Stimulated activated CD8-positive, alpha-beta memory T cell treated with anti-CD3 and anti-CD28 coated beads, Interleukin-4, amount 100 ng/mL, for 1 hour (primary cell): ENCODE data around the gene CLN3.
"Not testable (repeated sequence)": the region's sequence is repeated elsewhere in the genome, so short reads cannot be mapped to it uniquely, and the experiment has no call there.

Experiments
- DNase-seq, 2 donors: peaks; one replicate each; pipeline ENCODE4 v3.0.0-alpha.2; 2020; ENCODE audit warnings: low read depth in 2 of 2, low spot score in 1 of 2

CLN3 gene

GRCh38 chr16:28514246-28514645 is 22.4 kb upstream of the CLN3 start:
- no peak for DNase-seq

GRCh38 chr16:28513484-28514181 is 21.8 kb upstream of the CLN3 start:
- DNase-seq: no peak

DNA sequence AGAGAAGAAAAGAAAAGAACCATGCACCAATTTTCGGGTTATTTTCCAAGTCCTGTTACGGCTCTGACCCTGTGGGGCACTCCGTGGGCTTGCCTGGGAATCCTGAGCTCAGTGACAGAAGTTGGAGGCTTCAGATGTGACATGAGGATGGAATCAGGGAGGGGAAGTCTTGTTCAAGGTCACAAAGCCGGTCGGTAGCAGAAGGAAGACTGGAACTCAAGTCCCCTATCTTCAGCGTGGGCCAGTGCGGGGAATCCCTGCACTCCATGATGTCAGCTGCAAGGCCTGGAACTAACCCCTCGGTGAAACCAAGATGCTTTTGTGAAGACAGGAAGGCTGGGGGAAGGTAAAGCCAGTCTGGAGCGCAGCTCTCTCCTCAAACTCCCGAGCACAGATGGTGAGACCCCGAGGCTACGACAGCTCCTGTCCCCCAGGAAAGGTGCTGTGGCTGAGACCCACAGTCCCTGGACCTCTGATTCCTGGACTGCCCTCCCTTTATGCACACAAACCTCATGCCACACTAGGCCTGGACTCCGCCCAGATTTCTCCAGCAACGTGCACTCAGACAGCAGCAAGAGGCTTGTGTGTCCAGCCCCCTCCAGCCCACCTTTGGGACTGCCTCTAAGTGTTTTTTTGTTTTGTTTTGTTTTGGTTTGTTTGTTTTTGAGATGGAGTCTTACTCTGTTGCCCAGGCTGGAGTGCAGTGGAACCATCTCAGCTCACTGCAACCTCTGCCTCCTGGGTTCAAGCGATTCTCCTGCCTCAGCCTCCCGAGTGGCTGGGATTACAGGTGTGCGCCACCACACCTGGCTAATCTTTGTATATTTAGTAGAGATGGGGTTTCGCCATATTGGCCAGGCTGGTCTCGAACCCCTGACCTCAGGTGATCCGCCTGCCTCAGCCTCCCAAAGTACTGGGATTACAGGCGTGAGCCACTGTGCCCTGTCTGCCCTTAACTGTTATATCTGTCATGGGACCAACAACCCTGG is 20.2 kb upstream of the CLN3 start:
- DNase-seq: no peak

DNA sequence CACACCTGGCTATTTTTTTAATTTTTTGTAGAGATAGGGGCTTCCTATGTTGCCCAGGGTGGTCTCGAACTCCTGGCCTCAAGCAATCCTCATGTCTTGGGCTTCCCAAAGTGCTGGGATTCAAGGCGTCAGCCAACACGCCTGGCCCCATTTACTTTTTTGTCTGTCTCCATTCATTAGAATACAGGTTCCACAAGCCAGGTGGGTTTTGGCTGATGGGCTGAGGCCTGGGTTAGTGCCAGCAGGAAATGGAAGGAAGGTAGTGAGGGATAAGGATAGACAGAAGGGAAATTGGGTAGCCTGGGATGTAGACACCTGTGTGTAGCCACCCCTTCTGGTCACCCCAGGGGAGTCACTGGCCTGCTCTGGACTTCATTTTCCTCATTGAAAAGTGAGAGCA is 19.2 kb upstream of the CLN3 start:
- DNase-seq: no peak

GRCh38 chr16:28505489-28506137 is 13.7 kb upstream of the CLN3 start:
- DNase-seq: no peak

- DNase-seq: no peak
Measured at GRCh38 chr16:28504707-28505404, 13.0 kb upstream of the CLN3 start.

DNA sequence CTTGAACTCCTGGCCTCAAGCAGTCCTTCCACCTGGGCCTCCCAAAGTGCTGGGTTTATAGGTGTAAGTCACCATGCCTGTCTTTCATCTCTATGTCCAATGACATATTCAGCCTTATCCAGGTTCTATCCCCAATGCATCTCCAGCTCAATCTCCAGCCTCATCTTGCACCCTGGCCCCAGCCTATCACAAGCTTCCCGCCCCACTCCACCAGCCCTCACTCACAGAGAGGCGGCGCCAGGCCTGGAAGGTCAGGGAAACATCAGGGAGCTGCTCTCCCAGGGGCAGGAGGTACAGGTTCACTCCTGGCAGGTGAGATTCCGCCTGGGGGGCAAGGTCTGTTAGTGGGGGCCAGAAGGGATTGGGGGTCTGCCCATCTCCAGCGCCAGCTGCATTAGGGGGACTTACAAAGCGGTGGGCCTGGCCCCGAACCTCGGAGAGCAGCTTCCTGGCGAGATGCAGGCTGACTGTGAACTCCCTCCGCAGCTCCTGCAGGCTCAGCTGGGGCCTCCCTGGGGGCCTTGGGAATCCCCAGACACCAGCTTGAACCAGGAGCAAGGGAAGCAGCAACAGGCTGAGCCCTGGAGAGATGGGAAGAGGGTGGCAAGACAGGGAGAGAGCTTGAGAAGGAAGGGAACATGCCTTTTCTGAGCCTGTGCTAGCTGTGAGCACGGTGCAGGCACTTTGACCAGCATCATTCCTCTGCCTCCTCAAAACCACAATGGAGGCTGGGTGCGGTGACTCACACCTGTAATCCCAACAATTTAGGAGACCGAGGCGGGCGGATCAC is 11.8 kb upstream of the CLN3 start:
- no peak for DNase-seq

- no peak for DNase-seq
Measured at GRCh38 chr16:28502290-28502689, 10.4 kb upstream of the CLN3 start.

DNA sequence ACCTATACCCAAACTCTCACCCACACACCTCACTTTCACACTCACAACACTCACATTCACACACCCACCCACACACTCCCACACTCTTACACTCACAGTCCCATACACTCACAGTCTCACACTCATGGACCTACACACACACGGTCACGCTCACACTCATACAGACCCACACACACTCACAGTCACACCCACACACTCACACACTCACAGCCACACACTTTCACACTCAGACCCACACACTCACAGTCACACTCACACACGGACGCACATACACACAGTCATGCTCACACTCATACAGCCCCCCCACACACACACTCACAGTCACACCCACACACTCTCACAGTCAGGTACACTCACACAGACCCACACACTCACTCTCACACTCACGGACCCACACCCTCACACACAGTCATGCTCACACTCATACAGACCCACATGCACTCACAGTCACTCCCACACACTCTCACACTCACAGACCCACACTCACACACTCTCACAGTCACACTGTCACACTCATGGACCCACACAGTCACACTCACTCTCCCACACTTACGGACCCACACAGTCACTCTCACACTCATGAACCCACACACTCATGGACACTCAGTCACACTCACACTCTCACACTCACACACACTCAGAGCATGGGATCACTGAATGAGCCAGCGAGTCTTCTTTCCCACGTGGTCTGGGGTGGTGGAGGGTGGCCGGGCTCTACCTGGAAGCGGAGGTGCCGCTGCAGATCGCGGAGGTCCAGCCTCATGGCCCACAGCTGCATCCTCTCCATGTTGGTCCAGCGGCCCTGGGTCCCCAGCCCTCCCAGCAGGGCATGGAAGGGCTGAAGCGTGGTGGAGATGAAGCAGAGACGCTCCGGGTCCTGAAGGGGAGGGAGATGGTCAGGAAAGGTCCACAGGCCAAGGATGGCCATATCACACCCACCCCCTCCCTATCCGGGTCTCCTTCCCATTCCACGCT is 9.7 kb upstream of the CLN3 start:
- DNase-seq: no peak

GRCh38 chr16:28500476-28501180 is 8.8 kb upstream of the CLN3 start:
- not testable (repeated sequence) for DNase-seq

DNA sequence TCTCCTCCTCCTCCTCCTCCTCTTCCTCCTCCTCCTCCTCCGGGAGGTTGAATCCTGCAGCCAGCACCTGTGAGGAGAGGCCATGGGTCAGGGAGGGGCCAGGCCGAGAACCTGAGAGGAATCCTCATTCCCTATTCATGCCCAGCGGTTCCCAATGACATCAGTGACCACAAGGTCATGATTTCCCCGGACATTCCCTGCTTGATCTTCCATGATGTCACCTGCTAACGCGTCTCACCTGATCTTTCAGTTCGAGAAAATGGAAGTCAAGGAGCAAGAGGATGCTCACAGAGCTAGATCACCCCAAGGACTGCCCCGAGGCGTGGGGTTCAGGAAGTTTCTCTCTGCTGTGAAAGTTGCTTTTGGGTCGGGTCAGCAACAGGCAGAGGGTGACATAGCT is 8.0 kb upstream of the CLN3 start:
- no peak for DNase-seq

- no peak for DNase-seq
Measured at GRCh38 chr16:28498666-28499381, 7.0 kb upstream of the CLN3 start.

GRCh38 chr16:28497861-28498599 is 6.2 kb upstream of the CLN3 start:
- no peak for DNase-seq

- no peak for DNase-seq
Measured at GRCh38 chr16:28497386-28497785, 5.5 kb upstream of the CLN3 start.

DNA sequence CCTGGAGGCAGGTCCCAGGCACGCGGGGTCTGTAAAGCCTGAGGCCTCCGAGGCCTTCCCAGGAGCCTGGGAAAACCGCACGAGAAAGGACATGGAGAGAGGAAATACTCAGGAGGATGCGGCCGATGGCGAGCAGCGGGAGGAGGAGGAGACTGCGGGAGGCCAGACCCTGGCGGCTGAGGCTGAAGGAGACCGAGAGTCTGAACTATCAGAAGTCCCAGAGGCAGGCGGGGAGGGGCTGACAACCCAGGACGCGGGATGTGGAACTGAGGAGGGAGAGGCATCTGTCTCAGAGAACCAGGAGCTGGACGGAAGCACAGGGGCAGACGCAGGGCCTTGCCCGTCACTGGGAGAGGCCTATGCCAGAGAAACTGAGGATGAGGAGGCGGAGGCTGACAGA is 5.0 kb upstream of the CLN3 start:
- no peak for DNase-seq

DNA sequence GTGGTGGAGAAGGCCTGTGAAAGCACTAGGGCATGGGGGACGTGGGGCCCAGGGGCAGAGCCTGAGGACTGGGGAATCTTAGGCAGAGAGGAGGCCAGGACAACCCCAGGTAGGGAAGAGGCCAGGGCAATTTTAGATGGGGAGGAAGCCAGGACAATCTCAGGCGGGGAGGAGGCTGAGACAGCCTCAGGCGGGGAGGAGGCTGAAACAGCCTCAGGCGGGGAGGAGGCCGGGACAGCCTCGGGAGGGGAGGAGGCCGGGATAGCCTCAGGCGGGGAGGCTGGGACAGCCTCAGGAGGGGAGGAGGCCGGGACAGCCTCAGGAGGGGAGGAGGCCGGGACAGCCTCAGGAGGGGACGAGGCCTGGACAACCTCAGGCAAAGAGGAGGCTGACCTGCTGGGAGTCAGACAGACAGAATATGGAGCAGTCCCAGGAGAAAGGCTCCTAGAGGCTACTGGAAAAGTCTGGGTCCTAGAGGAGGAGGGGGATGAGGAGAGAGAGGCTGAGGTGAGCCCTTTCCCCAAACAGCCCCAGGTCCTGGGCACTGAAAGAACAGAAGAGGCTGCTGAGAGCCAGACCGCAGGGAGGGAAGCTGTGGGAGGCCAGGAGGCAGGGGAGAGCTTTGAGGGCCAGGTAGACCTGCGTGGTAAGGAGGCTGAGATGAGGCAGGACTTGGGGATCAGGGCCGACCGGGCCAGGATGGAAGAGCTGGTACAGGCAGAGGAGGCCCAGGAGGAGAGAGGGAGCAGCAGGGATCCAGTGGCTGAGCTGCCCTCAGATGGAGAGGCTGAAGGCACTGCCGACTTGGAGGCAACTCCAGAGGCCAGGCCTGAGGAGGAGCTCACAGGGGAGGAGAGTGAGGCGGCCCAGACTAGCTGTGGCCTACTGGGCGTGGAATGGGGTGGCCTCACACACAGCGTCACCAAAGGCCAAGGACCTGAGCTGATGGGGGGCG is 4.2 kb upstream of the CLN3 start:
- no peak for DNase-seq
